RPMI8226 (cell line): ENCODE results near the gene NOL7.

Source experiments
- DNase-seq: peaks from one replicate; pipeline ENCODE4 v3.0.0-alpha.2; 2015

The NOL7 gene

DNA sequence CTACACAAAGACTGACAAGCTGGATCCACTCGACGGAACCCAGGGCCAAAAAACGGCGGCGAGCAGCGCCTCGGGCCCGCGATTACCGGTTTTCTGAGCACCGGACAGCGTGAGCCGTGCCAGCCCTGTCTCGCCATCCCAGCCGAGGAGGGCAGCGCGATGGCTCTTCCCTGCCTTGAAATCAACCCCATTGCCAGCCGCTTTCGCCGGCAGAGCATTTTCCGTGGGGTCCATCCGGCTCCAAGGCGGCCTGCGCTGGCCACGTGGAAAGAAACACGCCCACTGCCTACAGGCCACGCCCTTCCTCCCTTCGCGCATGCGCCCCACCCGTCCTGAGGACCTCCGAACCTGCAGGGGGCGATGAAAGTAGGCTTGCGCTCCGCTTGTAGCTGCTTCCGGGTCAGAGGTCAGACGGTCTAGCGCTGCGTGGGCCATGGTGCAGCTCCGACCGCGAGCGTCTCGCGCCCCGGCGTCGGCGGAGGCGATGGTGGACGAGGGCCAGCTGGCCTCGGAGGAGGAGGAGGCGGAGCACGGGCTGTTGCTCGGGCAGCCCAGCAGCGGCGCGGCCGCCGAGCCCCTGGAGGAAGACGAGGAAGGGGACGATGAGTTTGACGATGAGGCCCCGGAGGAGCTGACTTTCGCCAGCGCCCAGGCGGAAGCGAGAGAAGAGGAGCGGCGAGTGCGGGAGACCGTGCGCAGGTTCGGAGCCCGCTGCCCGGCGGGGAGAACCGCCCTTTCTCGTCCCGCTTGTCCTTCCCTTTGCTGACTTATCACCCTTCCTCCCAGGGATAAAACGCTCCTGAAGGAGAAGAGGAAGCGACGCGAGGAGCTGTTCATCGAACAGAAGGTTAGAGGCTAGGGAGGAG is at the start of gene NOL7:
Gene NOL7 (plus strand): TSS at position 410 of the 866 bp plus-strand sequence. CDS start 24 bp downstream, at position 434.
- DNase-seq = peak; percentile 100

DNA sequence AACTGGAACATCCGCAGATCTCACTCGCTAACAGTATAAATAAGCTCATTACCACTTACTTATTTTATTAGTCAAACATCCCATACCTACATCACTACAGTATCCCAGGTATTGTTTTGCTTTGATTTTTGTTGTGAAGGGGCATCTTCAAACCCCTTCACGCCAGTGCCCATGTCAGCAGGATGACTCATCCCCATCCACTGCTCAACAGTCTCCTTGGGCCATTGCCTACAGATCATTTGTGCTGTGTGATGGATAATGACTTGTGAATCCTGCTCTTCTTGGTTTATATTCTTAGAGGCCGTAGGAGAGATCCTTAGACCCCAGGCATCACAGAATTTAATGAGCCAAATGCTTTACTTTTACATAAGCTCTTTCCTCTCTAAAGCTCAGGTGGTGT is 49.2 kb upstream of the NOL7 start:
- no peak for DNase-seq

DNA sequence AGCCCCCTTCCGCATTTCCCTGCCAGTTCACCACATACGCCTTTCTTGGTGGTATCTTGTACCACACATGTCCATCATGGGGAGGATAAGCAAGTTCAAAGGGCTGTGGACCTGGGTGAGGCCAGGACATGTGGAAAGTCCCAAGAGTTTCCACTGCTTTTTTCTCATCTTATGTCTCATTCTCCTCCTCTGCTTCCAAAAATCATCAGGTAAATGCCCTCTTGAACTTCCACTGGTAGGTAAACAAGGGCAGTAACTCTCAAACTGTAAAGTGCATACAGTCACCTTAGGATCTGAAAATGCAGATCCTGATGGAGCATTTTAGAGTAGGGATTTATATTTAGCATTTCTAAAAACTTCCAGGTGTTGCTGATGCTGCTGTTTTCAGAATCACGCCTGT is 48.6 kb upstream of the NOL7 start:
- peak; percentile 39 for DNase-seq

DNA sequence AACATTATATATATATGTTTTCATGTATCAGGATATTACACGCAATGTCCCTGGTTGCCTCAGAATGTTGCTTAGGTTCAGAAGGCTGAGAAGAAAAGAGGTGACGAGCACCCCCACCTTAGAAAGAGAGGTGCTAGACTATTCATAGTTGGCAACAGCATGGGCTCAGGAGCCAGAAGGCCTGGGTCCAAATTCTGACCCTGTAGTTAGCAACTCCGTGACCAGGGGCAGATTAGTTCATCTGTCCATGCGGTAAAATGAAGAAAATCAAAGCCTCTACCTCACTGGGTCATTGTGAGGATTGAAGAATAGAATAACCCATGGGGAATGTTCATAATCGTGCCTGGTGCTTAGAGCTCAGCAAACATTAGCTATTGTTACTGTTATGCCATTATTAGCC is 46.2 kb upstream of the NOL7 start:
- no peak for DNase-seq

DNA sequence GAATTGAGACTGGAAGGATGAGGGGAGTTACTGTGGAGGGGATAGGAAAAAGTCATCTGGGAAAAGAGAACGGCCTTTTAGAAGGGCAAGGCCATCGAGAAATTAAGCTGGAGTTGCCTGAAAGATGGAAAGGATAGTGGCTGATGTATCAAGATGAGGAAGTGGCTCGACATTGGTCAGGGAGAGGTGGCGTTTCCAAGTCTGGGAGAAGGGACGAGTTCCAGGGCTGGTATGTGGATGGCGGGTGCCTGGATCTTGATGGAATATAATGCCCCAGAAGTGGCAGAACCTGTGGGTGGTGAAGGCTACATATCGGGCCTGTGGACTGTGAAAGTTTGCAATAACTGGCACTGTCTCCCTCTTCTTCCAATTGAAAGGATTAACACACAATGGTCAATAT is 42.9 kb upstream of the NOL7 start:
- DNase-seq = no peak

DNA sequence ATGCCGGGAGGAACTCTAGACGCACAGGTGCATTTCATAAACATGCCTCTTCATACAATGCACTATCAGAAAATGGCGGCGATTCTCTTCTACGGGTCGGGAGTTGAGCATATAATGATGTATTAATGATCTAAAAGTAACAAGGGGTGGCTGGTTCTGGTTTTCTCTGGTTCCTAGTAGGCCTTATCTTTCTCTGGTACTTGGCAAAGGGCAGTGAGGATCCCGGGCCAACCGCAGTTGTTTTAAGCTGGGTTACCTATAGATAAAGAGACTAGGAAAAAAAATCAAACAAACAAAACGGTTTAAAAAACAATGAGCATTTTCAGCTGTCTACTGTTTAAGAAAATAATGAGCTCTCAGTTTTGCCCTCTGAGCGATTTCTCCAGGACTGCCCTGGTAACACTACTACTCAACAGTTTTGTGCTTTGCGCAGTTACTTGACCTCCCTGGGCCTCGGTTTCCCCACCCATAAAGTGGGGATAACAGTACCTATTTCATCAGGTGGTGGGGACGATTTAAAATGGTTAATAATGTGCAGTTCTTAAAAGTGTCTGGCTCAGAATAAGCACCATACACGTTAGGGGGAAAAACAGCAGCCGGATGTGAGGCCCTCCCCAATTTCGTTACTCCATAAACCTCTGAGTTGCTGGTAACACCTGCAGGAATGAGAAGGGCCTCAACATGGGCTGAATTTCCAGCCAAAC is 42.0 kb upstream of the NOL7 start:
- DNase-seq = no peak

DNA sequence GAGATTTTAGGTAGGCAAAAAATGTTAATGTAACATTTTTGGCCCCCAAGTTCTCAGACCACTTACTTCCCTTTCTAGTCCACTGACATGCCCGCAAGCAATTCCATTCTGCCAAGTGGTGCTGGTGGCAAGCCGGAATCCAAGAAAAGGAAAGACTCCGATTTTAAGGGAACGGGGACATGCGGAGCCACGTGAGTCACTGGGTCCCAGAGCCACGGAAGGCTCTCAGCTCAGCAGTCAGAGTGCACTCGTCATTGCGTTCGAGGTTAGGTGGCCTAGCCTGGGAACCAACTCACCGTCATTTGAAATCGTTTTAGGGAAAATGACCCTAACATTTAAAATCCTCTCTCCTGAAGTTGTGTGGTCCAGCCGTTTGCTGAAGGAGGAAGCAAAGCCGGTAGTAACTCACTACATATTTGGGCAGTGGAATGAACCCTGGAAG is 41.4 kb upstream of the NOL7 start:
- peak; percentile 53 for DNase-seq

DNA sequence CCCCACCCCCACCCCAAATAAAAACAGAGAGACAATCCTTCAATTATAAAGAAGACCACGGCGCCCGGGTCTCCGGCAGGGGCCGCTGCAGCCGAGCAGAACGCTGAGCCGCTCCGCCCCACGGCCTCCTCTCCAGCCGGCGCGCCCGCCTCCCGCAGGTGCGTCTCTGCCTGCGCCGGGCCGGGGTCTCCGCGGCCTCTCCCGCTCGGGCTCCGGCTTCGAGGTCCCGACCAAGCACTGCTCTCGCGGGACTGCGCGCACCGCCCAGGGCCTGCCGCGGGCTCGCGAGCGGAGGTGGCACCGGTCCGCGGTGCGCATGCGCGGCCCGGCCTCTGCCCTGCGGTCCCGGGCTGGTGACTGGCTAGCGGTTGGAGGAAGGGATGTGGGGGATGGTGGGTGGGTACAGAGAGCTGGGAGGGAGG is 41.0 kb upstream of the NOL7 start:
- peak; percentile 99 for DNase-seq

DNA sequence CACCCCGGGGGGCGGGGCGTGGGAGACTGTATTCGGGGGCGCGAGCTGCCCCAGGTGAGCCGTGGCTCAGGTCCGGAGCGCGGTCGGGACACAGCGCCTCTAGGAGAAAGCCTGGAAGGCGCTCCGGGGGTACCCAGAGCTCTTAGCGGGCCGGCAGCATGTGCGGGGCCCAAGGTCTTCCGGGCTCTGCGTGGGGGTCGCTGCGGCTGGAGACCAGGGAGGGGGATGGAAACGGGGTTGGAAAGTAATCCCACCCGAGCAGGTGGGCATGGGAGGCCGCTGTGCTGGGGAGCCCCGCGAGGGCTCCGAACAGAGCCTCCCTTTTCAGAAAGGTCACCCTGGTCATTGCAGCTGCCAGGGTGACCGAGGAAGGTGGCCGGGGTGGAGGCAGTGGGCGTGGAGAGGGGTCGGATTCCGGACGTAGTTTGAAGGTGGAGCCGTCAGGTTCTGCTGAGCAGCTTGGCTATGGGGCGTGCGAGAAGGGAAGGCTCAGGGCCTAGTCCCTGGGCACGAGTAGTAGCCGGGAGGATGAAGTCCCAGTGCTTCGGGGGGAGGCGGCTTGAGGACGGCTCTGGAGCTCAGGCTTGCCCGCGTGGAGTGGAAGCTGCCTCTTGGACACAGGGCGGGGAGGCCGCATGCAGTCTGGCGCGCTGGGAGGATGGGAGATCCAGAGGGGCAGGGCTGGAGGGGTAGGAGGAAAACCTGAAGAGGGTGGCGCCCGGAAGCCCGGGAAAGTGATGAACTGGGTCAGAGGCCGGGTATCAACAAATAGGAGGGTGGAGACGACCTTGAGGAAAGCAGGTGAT is 40.4 kb upstream of the NOL7 start, which contains the start of gene SIRT5:
Gene SIRT5 (plus strand): TSS at position 31 of the 806 bp plus-strand sequence. CDS start 9,510 bp downstream, outside the sequence.
- DNase-seq = peak; percentile 93

DNA sequence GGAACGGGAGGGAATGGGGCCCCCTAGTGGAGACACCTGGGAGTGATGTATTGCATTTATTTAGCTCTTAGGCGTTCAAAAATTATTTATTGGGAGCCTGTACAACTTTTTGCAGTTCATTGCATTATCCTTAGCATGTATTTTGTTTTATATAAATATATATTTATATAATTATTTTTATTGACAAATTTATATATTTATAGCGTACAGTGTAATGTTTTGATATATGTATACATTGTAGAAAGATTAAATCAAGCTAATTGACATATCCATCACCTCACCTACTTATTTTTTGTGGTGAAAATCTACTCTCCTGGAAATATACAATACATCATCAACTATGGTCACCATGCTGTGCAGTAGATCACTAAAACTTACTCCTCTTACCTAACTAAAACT is 39.8 kb upstream of the NOL7 start:
- DNase-seq = no peak

DNA sequence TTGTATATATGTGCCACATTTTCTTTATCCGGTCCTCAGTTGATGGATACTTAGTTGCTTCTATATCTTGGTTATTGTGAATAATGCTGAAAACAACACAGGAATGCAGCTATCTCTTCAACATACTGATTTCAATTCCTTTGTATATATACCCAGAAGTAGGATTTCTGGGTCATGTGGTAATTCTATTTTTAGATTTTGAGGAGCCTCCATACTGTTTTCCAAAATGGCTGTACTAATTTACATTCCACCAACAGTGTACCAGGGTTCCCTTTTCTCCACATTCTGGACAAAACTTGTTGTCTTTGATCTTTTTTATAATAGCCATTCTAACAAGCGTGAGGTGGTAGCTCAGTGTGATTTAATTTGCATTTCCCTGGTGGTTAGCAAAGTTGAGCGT is 39.1 kb upstream of the NOL7 start:
- no peak for DNase-seq

DNA sequence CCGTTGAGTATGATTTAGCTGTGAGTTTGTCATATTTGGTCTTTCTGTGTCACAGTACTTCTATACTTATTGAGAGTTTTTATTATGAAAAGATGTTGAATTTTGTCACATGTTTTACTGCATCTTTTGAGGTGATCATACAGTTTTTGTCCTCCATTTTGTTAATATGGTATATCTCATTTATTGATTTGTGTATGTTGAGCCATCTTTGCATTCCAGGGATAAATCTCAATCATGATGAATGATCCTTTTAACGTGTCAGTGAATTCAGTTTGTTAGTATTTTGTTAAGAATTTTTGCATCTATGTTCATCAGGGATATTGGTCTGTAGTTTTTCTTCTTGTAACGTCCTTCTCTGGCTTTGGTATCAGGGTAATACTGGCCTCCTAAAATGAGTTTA is 37.2 kb upstream of the NOL7 start:
- DNase-seq = no peak

DNA sequence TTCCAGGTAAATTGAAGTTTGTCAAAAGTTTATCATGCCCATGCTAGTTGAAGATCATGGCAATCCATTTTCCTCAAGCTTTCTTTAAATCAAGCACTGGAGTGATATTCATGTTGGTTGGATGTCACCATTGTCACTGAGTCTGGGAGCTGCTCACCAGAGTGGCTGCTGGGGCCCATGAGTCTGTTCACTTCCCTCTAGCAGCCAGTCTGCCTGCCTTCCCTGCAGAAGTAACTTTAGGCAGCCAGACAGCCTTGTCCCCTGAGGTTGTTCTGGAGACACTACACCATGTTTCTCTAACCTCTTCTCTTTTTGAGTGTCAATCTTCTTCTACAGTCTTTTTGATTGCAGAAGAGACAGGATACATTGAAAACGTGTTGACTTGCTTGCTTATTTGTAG is 35.2 kb upstream of the NOL7 start:
- no peak for DNase-seq

DNA sequence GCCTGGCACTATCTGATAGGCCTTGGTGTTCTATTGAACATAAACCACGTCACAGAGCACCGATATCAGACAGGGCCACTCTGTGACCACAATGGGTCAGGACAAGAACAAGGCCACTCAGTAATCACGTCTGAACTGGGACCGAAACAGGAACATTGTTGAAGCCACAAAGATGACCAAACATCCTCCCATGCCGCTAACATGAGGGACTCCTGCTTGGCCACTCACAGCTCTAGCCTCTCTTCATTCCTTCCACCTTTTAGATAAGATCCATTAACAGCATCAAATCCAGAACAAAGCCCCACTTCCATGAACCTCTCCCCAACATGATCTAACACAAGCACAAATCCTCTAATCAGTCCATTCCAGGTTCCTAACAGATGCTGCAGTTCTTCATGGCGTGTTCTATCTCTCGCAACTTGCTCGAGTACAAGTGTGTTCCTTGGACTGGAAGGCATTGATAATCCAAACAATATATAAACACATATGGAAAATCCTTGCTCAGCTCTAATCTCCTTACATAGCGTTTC is 33.4 kb upstream of the NOL7 start:
- no peak for DNase-seq

DNA sequence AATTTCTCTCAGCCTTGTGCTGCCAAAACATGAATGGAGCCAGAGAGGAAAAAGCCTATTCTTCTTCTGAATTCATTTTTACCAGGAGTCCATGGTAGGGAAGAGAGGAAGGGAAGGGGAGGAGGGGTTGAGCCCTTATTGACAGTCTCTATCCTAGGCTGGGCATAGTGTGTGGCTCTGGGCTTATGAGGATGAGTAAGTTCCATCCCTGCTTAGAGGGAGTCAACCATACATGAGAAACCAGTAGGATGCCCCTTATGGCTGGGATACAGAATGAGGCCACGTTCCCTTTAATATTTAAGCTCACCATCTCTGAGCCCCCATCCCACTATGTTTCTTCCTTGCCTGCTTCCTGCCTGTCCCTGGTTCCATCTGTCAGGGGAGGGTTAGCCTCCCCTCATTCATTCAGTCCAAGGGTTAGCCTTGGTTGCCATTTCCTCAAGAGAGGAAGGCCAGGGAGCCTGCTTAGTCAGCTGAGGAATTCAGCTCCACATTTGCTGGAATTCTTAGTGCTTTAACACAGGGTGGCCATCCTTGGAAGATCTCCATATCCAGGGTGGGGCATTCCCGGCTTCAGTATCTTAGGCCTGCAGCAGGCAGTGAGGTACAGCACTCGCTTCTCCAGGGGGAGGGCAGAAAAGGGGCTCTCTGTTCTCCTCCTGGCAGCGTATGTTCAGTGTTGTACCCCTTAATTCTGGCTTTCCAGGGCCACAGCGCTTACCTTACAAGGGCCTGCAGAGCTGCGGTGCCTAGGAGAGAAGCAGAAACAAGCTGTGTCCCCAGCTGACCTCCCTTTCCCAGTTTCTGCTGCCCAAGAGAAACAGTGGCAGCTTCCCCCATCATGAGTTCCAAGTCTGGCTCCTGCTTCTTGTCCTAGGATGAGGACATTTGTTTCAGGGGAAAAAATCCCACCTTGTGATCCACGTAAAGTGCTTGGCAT is 28.3 kb upstream of the NOL7 start:
- no peak for DNase-seq

DNA sequence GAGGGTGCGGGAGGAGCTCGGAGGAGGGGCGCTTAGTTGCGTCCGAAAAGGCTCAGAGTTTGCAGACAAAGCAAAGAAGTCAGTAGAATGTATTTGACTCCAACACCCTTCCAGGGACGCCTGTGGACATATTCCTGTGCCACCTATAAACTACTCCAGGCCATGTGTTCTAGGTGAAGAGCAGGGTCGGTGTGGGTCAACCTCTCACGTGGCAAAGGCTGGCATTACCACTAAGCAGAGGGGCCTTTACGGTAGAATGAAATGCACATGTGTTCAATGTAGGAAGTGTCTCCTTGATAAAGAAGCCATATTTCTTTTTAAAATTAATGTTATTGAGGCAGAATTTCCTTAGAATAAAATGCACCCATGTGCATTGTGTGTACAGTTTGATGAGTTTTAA is 25.3 kb upstream of the NOL7 start:
- no peak for DNase-seq

DNA sequence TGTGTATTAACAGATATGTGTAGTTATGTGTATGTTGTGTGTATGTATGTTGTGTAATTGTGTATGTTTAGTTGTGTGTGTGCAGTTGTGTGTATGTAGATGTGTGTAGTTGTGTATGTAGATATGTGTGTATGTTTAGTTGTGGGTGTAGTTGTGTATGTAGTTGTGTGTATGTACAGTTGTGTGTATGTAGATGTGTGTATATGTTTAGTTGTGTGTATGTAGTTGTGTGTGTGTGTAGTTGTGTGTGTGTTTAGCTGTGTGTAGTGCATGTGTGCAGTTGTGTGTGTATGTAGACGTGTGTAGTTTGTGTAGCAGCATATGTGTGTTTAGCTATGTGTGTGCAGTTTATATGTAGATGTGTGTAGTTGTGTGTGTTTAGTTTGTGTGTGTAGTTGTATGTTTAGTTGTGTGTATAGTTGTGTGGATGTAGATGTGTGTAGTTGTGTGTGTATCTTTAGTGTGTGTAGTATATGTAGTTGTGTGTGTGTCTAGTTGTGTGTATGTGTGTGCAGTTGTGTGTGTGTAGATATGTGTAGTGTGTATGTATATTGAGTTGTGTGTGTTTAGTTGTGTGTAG is 24.5 kb upstream of the NOL7 start:
- DNase-seq = no peak

DNA sequence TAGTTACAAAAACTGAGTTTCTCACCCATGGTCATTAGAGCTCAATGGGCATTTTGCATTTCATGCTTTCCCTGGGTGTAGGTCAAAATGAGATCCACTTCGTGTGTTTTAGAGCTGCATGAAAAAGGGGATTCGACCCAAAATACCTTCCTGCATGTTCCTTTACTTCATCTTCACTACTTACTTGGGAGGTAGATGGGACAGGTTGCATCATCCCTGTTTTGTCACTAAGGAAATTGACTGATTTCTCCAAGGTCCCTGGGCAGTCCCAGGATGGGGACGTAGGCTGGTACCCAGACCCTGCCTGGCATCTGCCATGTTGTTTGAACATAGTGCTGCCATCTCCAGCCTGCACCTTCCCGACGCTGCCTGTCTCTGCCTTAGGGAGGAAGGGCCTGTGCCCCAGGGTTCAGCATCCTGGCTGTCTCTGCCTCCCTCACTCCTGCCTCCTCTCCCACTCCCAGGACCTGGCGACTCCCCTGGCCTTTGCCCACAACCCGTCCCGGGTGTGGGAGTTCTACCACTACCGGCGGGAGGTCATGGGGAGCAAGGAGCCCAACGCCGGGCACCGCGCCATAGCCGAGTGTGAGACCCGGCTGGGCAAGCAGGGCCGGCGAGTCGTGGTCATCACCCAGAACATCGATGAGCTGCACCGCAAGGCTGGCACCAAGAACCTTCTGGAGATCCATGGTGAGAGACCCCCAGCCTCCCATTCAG is 23.8 kb upstream of the NOL7 start:
- no peak for DNase-seq

DNA sequence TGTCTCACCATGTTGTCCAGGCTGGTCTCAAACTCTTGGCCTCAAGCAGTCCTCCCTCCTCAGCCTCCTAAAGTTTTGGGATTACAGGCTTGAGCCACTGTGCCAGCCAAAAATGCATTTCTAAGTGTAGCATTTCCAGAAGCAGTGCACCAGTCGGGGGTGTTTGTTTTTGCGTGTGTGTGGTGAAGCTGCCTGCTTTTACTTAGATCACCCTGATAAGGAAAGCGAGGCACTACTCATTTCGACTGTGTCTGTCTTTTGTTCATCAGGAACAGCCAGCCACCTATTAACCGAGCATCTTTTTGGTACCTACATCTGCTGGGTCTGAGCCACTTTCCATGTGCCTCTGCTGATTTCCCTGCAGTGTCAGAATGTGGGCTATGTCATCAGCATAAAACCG is 22.0 kb upstream of the NOL7 start:
- no peak for DNase-seq

DNA sequence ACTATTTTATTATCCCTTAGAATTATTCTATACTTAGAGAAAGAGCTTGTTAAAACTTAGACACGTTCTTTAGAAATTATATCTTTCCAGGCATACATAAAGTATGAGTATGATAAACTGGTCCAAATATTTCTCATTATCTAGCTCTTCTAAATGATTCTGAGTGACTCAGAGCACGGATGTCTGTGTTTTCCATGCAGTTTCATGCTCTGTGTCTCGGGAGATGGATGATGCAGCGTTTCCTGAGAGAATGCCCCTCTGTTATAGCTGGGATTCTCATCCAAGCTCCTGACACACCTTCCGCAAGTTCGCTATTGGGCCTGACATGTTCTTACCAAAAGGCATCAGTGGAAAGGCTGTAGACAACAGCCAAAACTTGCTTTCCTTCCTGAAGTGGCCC is 21.4 kb upstream of the NOL7 start:
- no peak for DNase-seq

DNA sequence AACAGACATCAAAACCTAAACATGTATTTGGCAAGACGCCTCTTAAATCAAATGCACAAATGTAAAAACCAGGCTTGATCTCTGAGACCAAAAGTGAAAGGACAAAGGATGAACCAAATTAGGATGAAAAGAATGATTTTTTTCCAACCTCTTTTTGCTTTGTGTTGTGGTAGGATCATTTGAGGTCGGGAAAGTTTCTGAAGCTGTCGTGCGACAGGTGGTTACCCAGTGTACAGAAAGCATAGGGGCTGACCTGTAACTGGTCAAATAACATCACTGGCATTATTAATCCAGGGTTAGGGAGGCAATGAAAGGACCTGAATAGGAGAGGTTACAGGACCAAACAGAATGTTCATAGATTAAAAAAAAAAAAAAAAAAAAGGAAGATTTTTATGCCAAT is 18.1 kb upstream of the NOL7 start:
- no peak for DNase-seq
